ENCODE results near the gene DENND4B. TPM values are rescaled to one million over a fixed set of nuclear protein-coding genes. Genes with fewer than 3 reads are reported as not detected.

DENND4B gene
- total and polyA plus RNA-seq, 2 donors from 2014 or later, result 13.2 to 60.6 TPM

DNA sequence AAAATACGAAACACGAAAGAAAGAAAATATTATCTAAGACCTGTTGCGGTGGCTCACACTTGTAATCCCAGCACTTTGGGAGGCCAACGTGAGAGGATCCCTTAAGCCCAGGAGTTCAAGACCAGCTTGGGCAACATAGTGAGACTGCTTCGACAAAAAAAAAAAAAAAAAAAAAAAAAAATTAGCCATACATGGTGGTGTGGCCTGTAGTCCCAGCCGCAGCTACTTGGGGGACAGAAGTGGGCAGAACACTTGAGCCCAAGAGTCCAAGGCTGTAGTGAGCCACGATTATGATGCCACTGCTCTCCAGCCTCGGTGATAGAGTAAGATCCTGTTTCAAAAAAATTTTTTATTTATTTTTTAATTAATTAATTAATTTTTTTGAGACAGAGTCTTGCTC, 41.1 kb upstream of the DENND4B start:
- H3K9ac ChIP-seq (ENCODE audit: low read length in 3 of 3), result no peak overlapping the region
- intact Hi-C loops (cut with DNase I), result loop anchor here (10.0 kb wide), 1 partner anchor 193 kb away; no protein-coding TSS in a partner anchor
- H3K27ac ChIP-seq (ENCODE audit: low read depth in 2 of 2, low read length in 2 of 2), result no peak overlapping the region
- TF ChIP-seq, protein P1, sequence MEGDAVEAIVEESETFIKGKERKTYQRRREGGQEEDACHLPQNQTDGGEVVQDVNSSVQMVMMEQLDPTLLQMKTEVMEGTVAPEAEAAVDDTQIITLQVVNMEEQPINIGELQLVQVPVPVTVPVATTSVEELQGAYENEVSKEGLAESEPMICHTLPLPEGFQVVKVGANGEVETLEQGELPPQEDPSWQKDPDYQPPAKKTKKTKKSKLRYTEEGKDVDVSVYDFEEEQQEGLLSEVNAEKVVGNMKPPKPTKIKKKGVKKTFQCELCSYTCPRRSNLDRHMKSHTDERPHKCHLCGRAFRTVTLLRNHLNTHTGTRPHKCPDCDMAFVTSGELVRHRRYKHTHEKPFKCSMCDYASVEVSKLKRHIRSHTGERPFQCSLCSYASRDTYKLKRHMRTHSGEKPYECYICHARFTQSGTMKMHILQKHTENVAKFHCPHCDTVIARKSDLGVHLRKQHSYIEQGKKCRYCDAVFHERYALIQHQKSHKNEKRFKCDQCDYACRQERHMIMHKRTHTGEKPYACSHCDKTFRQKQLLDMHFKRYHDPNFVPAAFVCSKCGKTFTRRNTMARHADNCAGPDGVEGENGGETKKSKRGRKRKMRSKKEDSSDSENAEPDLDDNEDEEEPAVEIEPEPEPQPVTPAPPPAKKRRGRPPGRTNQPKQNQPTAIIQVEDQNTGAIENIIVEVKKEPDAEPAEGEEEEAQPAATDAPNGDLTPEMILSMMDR (IDR thresholded peaks at IDR 0.05; ENCODE audit: borderline replicate concordance, extremely low read depth, insufficient read depth), result no peak
- FAIRE-seq, result no peak
- H3K27me3 ChIP-seq (ENCODE audit: control insufficient read depth, insufficient read depth, low read length), result no peaks in the 10 kb centered on the region
- DNase-seq, result no peak
- H3K36me3 ChIP-seq (ENCODE audit: control insufficient read depth in 2 of 3, insufficient read depth in 3 of 3, low read length in 3 of 3), result peaks cover 2 to 10% (median 2%) of the 10 kb centered on the region in 3 donors
- no peaks in the 10 kb centered on the region for H3K9me3 ChIP-seq (ENCODE audit: control insufficient read depth in 2 of 3, insufficient read depth in 1 of 3, low read length in 3 of 3)
- H3K4me1 ChIP-seq (ENCODE audit: control insufficient read depth in 2 of 3, insufficient read depth in 2 of 3, low read depth in 1 of 3, low read length in 3 of 3), result peaks cover 6 to 22% (median 19%) of the 10 kb centered on the region in 3 donors
- no peak overlapping the region for H3K4me3 ChIP-seq (ENCODE audit: low read length in 3 of 3)

DNA sequence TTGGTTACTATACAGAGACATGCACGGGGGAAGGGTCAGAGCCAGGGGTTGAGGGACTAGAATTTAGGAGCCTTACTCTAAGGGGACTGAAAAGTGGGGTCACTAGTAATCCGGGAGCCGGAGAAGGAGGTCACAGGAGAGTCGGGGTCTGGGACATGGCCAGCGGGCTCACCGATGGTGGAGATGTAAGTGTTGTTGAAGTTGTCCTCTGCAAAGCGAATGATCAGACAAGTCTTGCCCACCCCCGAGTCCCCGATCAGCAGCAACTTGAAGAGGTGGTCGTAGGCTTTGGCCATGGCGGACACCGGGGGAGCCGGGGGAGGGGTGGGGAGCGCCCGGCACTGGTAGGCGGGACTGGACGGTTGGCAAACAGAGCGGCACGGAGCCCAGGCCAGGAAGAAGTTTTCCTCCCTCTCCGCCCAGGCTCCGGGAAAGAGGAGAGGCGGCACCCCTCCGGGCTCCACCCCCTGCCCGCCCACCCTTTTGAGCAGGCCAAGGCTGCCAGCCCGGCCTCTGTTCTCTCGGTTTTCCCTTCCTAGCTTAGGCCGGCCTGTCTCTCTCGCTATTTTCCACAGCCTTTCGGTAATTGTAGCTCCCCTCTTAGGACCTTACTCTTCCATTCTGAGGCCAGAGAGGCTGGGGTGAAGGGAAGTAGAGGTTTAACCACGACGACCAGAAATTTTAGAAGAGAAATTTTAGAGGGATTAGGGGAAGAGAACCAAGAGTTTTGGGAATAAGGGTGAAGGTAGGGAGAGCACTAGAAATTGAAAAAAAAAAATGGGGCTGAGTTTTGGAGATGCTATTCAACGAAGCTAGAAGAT, 39.6 kb upstream of the DENND4B start, which contains the start of gene RAB13:
Gene RAB13, minus strand, starts transcription at position 399 of the 821 bp plus-strand sequence. Its CDS starts 103 bp downstream, at position 296.
- Histone ChIP-seq H3K27me3 (ENCODE audit: control insufficient read depth, insufficient read depth, low read length) (no peaks in the 10 kb centered on the region), H3K36me3 (ENCODE audit: control insufficient read depth in 2 of 3, insufficient read depth in 3 of 3, low read length in 3 of 3) (no peaks in the 10 kb centered on the region), H3K4me1 (ENCODE audit: control insufficient read depth in 2 of 3, insufficient read depth in 2 of 3, low read depth in 1 of 3, low read length in 3 of 3) (peaks cover 0 to 15% (median 6%) of the 10 kb centered on the region in 3 donors), H3K9me3 (ENCODE audit: control insufficient read depth in 2 of 3, insufficient read depth in 1 of 3, low read length in 3 of 3) (no peaks in the 10 kb centered on the region), H3K4me3 (ENCODE audit: low read length in 3 of 3) (peak within 1 kb of the TSS; percentile 86 to 96 (median 94)), H3K27ac (ENCODE audit: low read depth in 2 of 2, low read length in 2 of 2) (peak within 1 kb of the TSS; percentile 90 to 92), H3K9ac (ENCODE audit: low read length in 3 of 3) (peak within 1 kb of the TSS; percentile 76 to 96 (median 95))
- intact Hi-C loops (cut with DNase I), result loop anchor here (10.0 kb wide), 1 partner anchor 191 kb away; no protein-coding TSS in a partner anchor
- TF ChIP-seq, protein P1 (IDR thresholded peaks at IDR 0.05; ENCODE audit: borderline replicate concordance, extremely low read depth, insufficient read depth), result no peak
- peak; percentile 94 to 96 (median 95) for DNase-seq
- no peak for FAIRE-seq

GRCh38 chr1:153985341-153985912, 38.9 kb upstream of the DENND4B start:
- no peaks in the 10 kb centered on the region for H3K9me3 ChIP-seq (ENCODE audit: control insufficient read depth in 2 of 3, insufficient read depth in 1 of 3, low read length in 3 of 3)
- peaks cover 0 to 15% (median 6%) of the 10 kb centered on the region in 3 donors for H3K4me1 ChIP-seq (ENCODE audit: control insufficient read depth in 2 of 3, insufficient read depth in 2 of 3, low read depth in 1 of 3, low read length in 3 of 3)
- H3K27ac ChIP-seq (ENCODE audit: low read depth in 2 of 2, low read length in 2 of 2), result peak overlapping the region; percentile 82 to 92
- H3K27me3 ChIP-seq (ENCODE audit: control insufficient read depth, insufficient read depth, low read length), result no peaks in the 10 kb centered on the region
- peak in 4 of 5 donors; percentile 10 to 67 (median 47) for DNase-seq
- H3K4me3 ChIP-seq (ENCODE audit: low read length in 3 of 3), result peak overlapping the region; percentile 86 to 96 (median 94)
- no peaks in the 10 kb centered on the region for H3K36me3 ChIP-seq (ENCODE audit: control insufficient read depth in 2 of 3, insufficient read depth in 3 of 3, low read length in 3 of 3)
- TF ChIP-seq, protein P1 (IDR thresholded peaks at IDR 0.05; ENCODE audit: borderline replicate concordance, extremely low read depth, insufficient read depth), result no peak
- H3K9ac ChIP-seq (ENCODE audit: low read length in 3 of 3), result peak overlapping the region; percentile 76 to 96 (median 95)
- intact Hi-C loops (cut with DNase I), result loop anchor here (10.0 kb wide), 1 partner anchor 191 kb away; no protein-coding TSS in a partner anchor
- no peak for FAIRE-seq

Data from kidney (tissue), 14 donors.